ENCODE results near the gene ENTHD1. TPM values are rescaled to one million over a fixed set of nuclear protein-coding genes. Genes with fewer than 3 reads are reported as not detected.

ENTHD1 gene
- total RNA-seq, 1 experiment from 2014 or later, result not detected

- Histone ChIP-seq H3K27ac (ENCODE audit: insufficient read length, low read depth, low read length) (no peak overlapping the region), H4K8ac (replicated peaks; ENCODE audit: insufficient read length, low read depth, low read length) (no peak overlapping the region), H3K4me1 (ENCODE audit: insufficient read depth, low read length) (no peaks in the 10 kb centered on the region), H2BK12ac (ENCODE audit: insufficient read length, low read depth, low read length) (no peak overlapping the region), H3K14ac (ENCODE audit: insufficient read depth, low read length) (no peak overlapping the region), H3K4ac (ENCODE audit: low read depth, low read length) (no peak overlapping the region), H4K20me1 (ENCODE audit: control insufficient read depth, insufficient read depth, insufficient read length) (peaks cover 3% of the 10 kb centered on the region), H2BK120ac (ENCODE audit: low read depth, low read length, poor library complexity, severe bottlenecking) (no peak overlapping the region), H3K4me2 (ENCODE audit: insufficient read depth, insufficient read length, low read length) (no peak overlapping the region), H2BK5ac (ENCODE audit: insufficient read length, low read length) (no peak overlapping the region), H2BK20ac (ENCODE audit: low read depth, low read length, poor library complexity, severe bottlenecking) (no peak overlapping the region), H3T11ph (ENCODE audit: low read length) (no peak overlapping the region), H3K79me1 (ENCODE audit: insufficient read depth, low read depth, low read length, poor library complexity, severe bottlenecking) (no peaks in the 10 kb centered on the region), H3K23me2 (ENCODE audit: insufficient read length, low read depth, low read length, poor library complexity, severe bottlenecking) (no peaks in the 10 kb centered on the region), H2BK15ac (ENCODE audit: low read depth, low read length) (no peak overlapping the region), H3K18ac (ENCODE audit: insufficient read length, low read depth, low read length) (no peak overlapping the region), H3K23ac (ENCODE audit: insufficient read length, low read depth, low read length) (no peak overlapping the region), H3K79me2 (ENCODE audit: insufficient read depth, low read length) (no peaks in the 10 kb centered on the region), H2AK5ac (ENCODE audit: insufficient read length, low read length) (no peak overlapping the region), H3K56ac (ENCODE audit: insufficient read length, low read depth, low read length) (no peak overlapping the region), H3K9me3 (ENCODE audit: control insufficient read depth, low read depth, low read length) (no peaks in the 10 kb centered on the region), H3K9ac (ENCODE audit: extremely low read depth, insufficient read length, low read length) (no peak overlapping the region), H3K27me3 (ENCODE audit: insufficient read depth, low read length) (no peaks in the 10 kb centered on the region), H4K91ac (ENCODE audit: insufficient read length, low read depth, low read length) (no peak overlapping the region), H4K5ac (ENCODE audit: insufficient read length, low read depth, low read length) (no peak overlapping the region), H2AFZ (ENCODE audit: low read length) (no peak overlapping the region)
- H3K9me3 Mint-ChIP-seq, result no peaks in the 10 kb centered on the region
- DNase-seq, result no peak
- TF ChIP-seq CTCF (conservative IDR thresholded peaks at IDR 0.05), result no peak
- peaks cover 0 to 7% of the 10 kb centered on the region in 2 experiments; a peak in 1 of 4 replicates for H3K4me1 Mint-ChIP-seq
- H3K27ac Mint-ChIP-seq, result no peak overlapping the region
- no peaks in the 10 kb centered on the region for H3K36me3 Mint-ChIP-seq (ENCODE audit: insufficient read depth in 1 of 3, low read depth in 3 of 3)
- H3K27me3 Mint-ChIP-seq (ENCODE audit: low read depth), result peaks cover 3% of the 10 kb centered on the region; the same call in 1 of the 2 replicates
- no CpG with 5 or more reads among the region's 19 CpGs for WGBS (ENCODE audit: extremely low coverage, insufficient read length, low lambda C conversion rate)
- H3K4me3 Mint-ChIP-seq, result no peak overlapping the region
These were observed 193.8 kb downstream of the ENTHD1 start for GRCh38 chr22:39699631-39700360.
